Heart left ventricle (tissue), 16 donors: ENCODE results near the gene RUSF1. TPM values are rescaled to one million over a fixed set of nuclear protein-coding genes. Genes with fewer than 3 reads are reported as not detected.

Experiments
- ATAC-seq, 4 donors: fragments of 200-7000 bp; cut with Tn5 transposase; one replicate each; pipeline ENCODE4 v1.9.1; 2020 to 2022; ENCODE audit warnings: moderate library complexity in 4 of 4, mild to moderate bottlenecking in 3 of 4, moderate number of reproducible peaks in 1 of 4
- DNase-seq, 5 donors: peaks; one replicate each; pipeline ENCODE4 v3.0.0-alpha.2; 2020
- H3K27ac ChIP-seq, 12 donors: fragments of 200-600 bp; sonication (generic) in 4 of 12; one replicate each; pipeline versions ENCODE4 v1.5.0 to v1.8.0; 2016 to 2022; ENCODE audit warnings: mild to moderate bottlenecking in 2 of 12
- H3K27me3 ChIP-seq, 9 donors: fragments of 200-600 bp; sonication (generic) in 2 of 9; one replicate each; pipeline versions ENCODE4 v1.5.1 to v1.8.0; 2016 to 2022; ENCODE audit warnings: mild to moderate bottlenecking in 3 of 9
- H3K36me3 ChIP-seq, 9 donors: fragments of 200-600 bp; sonication (generic) in 2 of 9; one replicate each; pipeline versions ENCODE4 v1.5.0 to v1.8.0; 2018 to 2022; ENCODE audit warnings: mild to moderate bottlenecking in 2 of 9
- H3K4me1 ChIP-seq, 12 donors: fragments of 200-600 bp; sonication (generic) in 4 of 12; one replicate each; pipeline versions ENCODE4 v1.5.0 to v1.8.0; 2016 to 2022; ENCODE audit warnings: mild to moderate bottlenecking in 3 of 12
- H3K4me3 ChIP-seq, 12 donors: fragments of 200-600 bp; sonication (generic) in 4 of 12; one replicate each; pipeline versions ENCODE4 v1.5.0 to v1.8.0; 2017 to 2022; ENCODE audit warnings: mild to moderate bottlenecking in 9 of 12, moderate library complexity in 4 of 12
- H3K9me3 ChIP-seq, 12 donors: fragments of 200-600 bp; sonication (generic) in 4 of 12; one replicate each; pipeline versions ENCODE4 v1.5.0 to v1.8.0; 2016 to 2022; ENCODE audit warnings: mild to moderate bottlenecking in 1 of 12
- CTCF ChIP-seq, 12 donors: fragments of 200-600 bp; sonication (generic) in 4 of 12; IDR thresholded peaks; one replicate each; pipeline versions ENCODE4 v1.5.0 to v1.8.0; 2018 to 2022; ENCODE audit warnings: antibody characterized with exemption in 12 of 12, mild to moderate bottlenecking in 5 of 12
- POLR2A ChIP-seq, 2 donors: fragments of 450-650 bp; IDR thresholded peaks; one replicate each; pipeline ENCODE4 v1.6.1; 2017; ENCODE audit warnings: antibody characterized with exemption in 2 of 2, mild to moderate bottlenecking in 2 of 2, moderate library complexity in 2 of 2
- WGBS, 4 donors: extraction: QIAGEN DNeasy Blood & Tissue Kit in 2 of 4; methylation state at CpG; one replicate each; pipeline versions ENCODE4 v1.1.5 to v1.1.7; 2013 to 2018; 5-methylcytosine and 5-hydroxymethylcytosine counted together
- intact Hi-C, 10 donors: fragments of 100-400 bp; cut with DNase I; formaldehyde crosslinking; loops; one replicate each; pipeline versions ENCODE4 v1.11.1 to v1.14.2; 2022
- polyA plus RNA-seq, 2 donors: library from polyadenylated mRNA; stranded (reverse); fragments of 200-250 nt; gene quantifications; one replicate each; pipeline ENCODE4 v1.2.3, GENCODE V29; 2013
- total RNA-seq, 9 donors: library from RNA; depleted of rRNA in 2 of 9; stranded (reverse); fragments of >200 nt in 2 of 9; fragmentation: NEBNext Ultra II Directional in 3 of 9; extraction: Animal tissue kit (Norgen Biotek cat#: 25700) in 3 of 9; gene quantifications; one replicate each; pipeline versions ENCODE4 v1.1.0 to v1.2.4, GENCODE V29; 2016 to 2023
- donor health status: ischemic (EF 13 %, LVEDD 7.1; RV severe dilation, severe dysfunction).
- donor health status: healthy with polysubstance abuse.
- donor health status: DM: no; HTN: yes; CAD: no.
- donor health status: DM: no; HTN: no; CAD: no.
- donor health status: ischemic (EF 25% LVEDD 6.9; RV normal size, moderate dysfunction).
- donor health status: ischemic (EF 25% LVEDD 5.7; RV mildly dilated, moderate dysfunction).
- donor health status: healthy.
- donor health status: DM: yes; HTN: yes; CAD: no.
- donor health status: ischemic (EF 35%, LVEDD 5.7; RV mildly dilated, moderate dysfunction).
- donor health status: nonischemic (EF 11% LVEDD 7.7; RV severe dilation, severe dysfunction).
- donor health status: DM: yes; HTN: yes; CAD: no.
- donor health status: PGD.
- donor health status: ischemic (EF 29% LVEDD 5.4; RV normal size, mild dysfunction).
- donor health status: nonischemic (EF 23%, LVEDD 6.1; RV moderate dilation, normal function).

Gene RUSF1
- total and polyA plus RNA-seq, 11 donors = 17.8 to 32.5 (median 22.4) TPM

- intact Hi-C loops = loop anchor here in 1 of 10 donors (10.0 kb wide), 1 partner anchor 215 kb away; no protein-coding TSS in a partner anchor
Measured at GRCh38 chr16:31489616-31490584, 18.3 kb downstream of the RUSF1 start.

GRCh38 chr16:31489298-31489564 is 19.0 kb downstream of the RUSF1 start:
- WGBS, 4 donors = 85 to 94% (median 89%) methylated on average over 7 of the region's 7 CpGs

More at GRCh38 chr16:31489616-31490584, 18.3 kb downstream of the RUSF1 start:
- no peak overlapping the region for H3K4me3 ChIP-seq
- WGBS, 4 donors = 88 to 92% (median 89%) methylated on average over 18 to 22 of the region's 22 CpGs
- H3K27ac ChIP-seq = no peak overlapping the region
- H3K27me3 ChIP-seq = peaks cover 0 to 23% (median 7%) of the 10 kb centered on the region in 9 donors
- no peak for TF ChIP-seq POLR2A (IDR thresholded peaks at IDR 0.05)
- no peak for TF ChIP-seq CTCF (IDR thresholded peaks at IDR 0.05)
- DNase-seq (no peak), ATAC-seq (peak in 2 of 4 donors; percentile 2 to 5)
- peaks cover 8 to 22% (median 17%) of the 10 kb centered on the region in 12 donors for H3K4me1 ChIP-seq
- no peaks in the 10 kb centered on the region for H3K9me3 ChIP-seq
- peaks cover 0 to 52% (median 44%) of the 10 kb centered on the region in 9 donors for H3K36me3 ChIP-seq

GRCh38 chr16:31488468-31489297 is 19.5 kb downstream of the RUSF1 start:
- intact Hi-C loops = loop anchor here in 1 of 10 donors (10.0 kb wide), 1 partner anchor 216 kb away; no protein-coding TSS in a partner anchor
- DNase-seq = peak in 1 of 5 donors; percentile 72
- no peak for TF ChIP-seq CTCF (IDR thresholded peaks at IDR 0.05)
- TF ChIP-seq POLR2A (IDR thresholded peaks at IDR 0.05) = no peak
- H3K27me3 ChIP-seq = peaks cover 0 to 23% (median 7%) of the 10 kb centered on the region in 9 donors
- H3K4me3 ChIP-seq = peak overlapping the region in 10 of 12 donors; percentile 54 to 68 (median 60)
- H3K4me1 ChIP-seq = peaks cover 8 to 22% (median 17%) of the 10 kb centered on the region in 12 donors
- no peaks in the 10 kb centered on the region for H3K9me3 ChIP-seq
- H3K36me3 ChIP-seq = peaks cover 0 to 40% (median 32%) of the 10 kb centered on the region in 9 donors
- 33 to 60% (median 43%) methylated on average over 35 to 77 of the region's 77 CpGs for WGBS, 4 donors
- no peak overlapping the region for H3K27ac ChIP-seq
- ATAC-seq = peak in 2 of 4 donors; percentile 8 to 27

More at GRCh38 chr16:31489298-31489564, 19.0 kb downstream of the RUSF1 start:
- Histone ChIP-seq H3K27me3 (peaks cover 0 to 23% (median 7%) of the 10 kb centered on the region in 9 donors), H3K9me3 (no peaks in the 10 kb centered on the region), H3K4me3 (no peak overlapping the region), H3K36me3 (peaks cover 0 to 45% (median 37%) of the 10 kb centered on the region in 9 donors), H3K27ac (no peak overlapping the region), H3K4me1 (peaks cover 8 to 22% (median 17%) of the 10 kb centered on the region in 12 donors)
- no peak for DNase-seq
- peak in 2 of 4 donors; percentile 1 to 2 for ATAC-seq
- TF ChIP-seq CTCF (IDR thresholded peaks at IDR 0.05) (no peak), POLR2A (IDR thresholded peaks at IDR 0.05) (no peak)
- intact Hi-C loops = loop anchor here in 1 of 10 donors (10.0 kb wide), 1 partner anchor 216 kb away; no protein-coding TSS in a partner anchor
